ENCODE measurements around the gene GTPBP1.

- TF ChIP-seq CTCF (IDR thresholded peaks at IDR 0.05) (no peak), EP300 (IDR thresholded peaks at IDR 0.05) (no peak)
Measured at GRCh38 chr22:38770257-38770949, 64.7 kb downstream of the GTPBP1 start.

All from esophagus muscularis mucosa (tissue), 3 donors.